Stimulated activated CD4-positive, alpha-beta T cell treated with anti-CD3 and anti-CD28 coated beads, Interleukin-4, amount 100 ng/mL, for 1 hour (primary cell): ENCODE results near the gene ZBTB7B.

Experiments used
- DNase-seq: peaks from one replicate; pipeline ENCODE4 v3.0.0-alpha.2; 2020

The ZBTB7B gene

GRCh38 chr1:155042789-155043188 is 40.2 kb downstream of the ZBTB7B start:
- no peak for DNase-seq

- DNase-seq = no peak
Observed at GRCh38 chr1:155043301-155043702, 40.7 kb downstream of the ZBTB7B start.

- DNase-seq = no peak
Observed at GRCh38 chr1:155043793-155044192, 41.2 kb downstream of the ZBTB7B start.

GRCh38 chr1:155044365-155044764 is 41.8 kb downstream of the ZBTB7B start:
- no peak for DNase-seq

- DNase-seq = peak; percentile 47
Observed at GRCh38 chr1:155044812-155045657, 42.4 kb downstream of the ZBTB7B start.

GRCh38 chr1:155048449-155049334 is 46.1 kb downstream of the ZBTB7B start:
- DNase-seq = no peak

- no peak for DNase-seq
Observed at GRCh38 chr1:155049651-155050559, 47.3 kb downstream of the ZBTB7B start.

GRCh38 chr1:155050560-155051341 is 48.1 kb downstream of the ZBTB7B start, which contains the start of gene ADAM15:
Gene ADAM15, plus strand, starts transcription at chr1:155051316. Its CDS starts 71 bp downstream, at chr1:155051387.
- peak; percentile 81 for DNase-seq

- DNase-seq = peak; percentile 18
Observed at GRCh38 chr1:155051342-155051776, 48.8 kb downstream of the ZBTB7B start.

- DNase-seq = peak; percentile 46
Observed at GRCh38 chr1:155051777-155052398, 49.3 kb downstream of the ZBTB7B start.

- peak; percentile 22 for DNase-seq
Observed at GRCh38 chr1:155052439-155053395, 50.1 kb downstream of the ZBTB7B start.

- DNase-seq = no peak
Observed at GRCh38 chr1:155053531-155054105, 51.0 kb downstream of the ZBTB7B start.

- DNase-seq = no peak
Observed at GRCh38 chr1:155057104-155057503, 54.5 kb downstream of the ZBTB7B start.

- DNase-seq = no peak
Observed at GRCh38 chr1:155057788-155058211, 55.2 kb downstream of the ZBTB7B start.

GRCh38 chr1:155060736-155061135 is 58.1 kb downstream of the ZBTB7B start:
- no peak for DNase-seq

- peak; percentile 95 for DNase-seq
Observed at GRCh38 chr1:155061381-155062150, 59.0 kb downstream of the ZBTB7B start.

- DNase-seq = no peak
Observed at GRCh38 chr1:155062151-155062686, 59.6 kb downstream of the ZBTB7B start.

GRCh38 chr1:155062702-155063411 is 60.3 kb downstream of the ZBTB7B start:
- DNase-seq = peak; percentile 80
